ENCODE results near the gene GLIS2.

GLIS2 gene

DNA sequence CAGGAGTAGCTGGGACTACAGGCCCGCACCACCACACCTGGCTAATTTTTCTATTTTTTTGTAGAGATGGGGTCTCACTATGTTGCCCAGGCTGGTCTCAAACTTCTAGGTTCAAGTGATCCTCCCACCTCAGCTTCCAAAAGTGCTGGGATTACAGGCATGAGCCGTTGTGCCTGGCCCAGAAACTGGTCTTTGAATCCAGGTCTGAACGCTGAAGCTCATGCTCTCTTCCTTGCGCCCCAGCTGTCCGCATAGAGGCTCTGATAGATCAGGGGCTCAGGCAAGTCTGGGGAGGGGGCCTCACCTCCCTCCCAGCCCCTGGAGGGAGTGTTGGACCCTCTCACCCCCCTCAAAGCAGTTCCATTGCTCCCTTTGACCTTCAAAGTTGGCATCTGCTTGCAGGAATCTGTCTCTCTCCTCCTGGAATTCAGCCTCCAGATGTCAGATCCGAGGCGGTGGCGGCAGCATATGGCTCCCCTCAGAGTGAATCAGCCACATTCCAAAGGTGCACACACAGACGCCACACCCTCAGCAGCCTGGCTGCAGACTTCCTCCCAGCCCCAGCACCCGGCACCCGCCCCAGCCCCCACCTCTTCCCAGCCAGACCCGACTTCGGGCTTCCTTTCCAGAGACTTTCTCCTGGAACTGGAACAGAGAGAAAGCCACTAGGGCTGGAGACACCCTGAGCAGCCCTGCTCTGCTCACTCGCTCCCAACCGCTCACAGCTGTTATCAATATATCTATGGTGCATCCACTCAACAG lies 16.9 kb upstream of the GLIS2 start:
- FAIRE-seq, result no peak

GRCh38 chr16:4301177-4301576 lies 14.7 kb upstream of the GLIS2 start:
- no peak for FAIRE-seq

GRCh38 chr16:4301968-4302367 lies 13.9 kb upstream of the GLIS2 start:
- FAIRE-seq, result no peak

GRCh38 chr16:4303973-4304372 lies 11.9 kb upstream of the GLIS2 start:
- FAIRE-seq, result no peak

DNA sequence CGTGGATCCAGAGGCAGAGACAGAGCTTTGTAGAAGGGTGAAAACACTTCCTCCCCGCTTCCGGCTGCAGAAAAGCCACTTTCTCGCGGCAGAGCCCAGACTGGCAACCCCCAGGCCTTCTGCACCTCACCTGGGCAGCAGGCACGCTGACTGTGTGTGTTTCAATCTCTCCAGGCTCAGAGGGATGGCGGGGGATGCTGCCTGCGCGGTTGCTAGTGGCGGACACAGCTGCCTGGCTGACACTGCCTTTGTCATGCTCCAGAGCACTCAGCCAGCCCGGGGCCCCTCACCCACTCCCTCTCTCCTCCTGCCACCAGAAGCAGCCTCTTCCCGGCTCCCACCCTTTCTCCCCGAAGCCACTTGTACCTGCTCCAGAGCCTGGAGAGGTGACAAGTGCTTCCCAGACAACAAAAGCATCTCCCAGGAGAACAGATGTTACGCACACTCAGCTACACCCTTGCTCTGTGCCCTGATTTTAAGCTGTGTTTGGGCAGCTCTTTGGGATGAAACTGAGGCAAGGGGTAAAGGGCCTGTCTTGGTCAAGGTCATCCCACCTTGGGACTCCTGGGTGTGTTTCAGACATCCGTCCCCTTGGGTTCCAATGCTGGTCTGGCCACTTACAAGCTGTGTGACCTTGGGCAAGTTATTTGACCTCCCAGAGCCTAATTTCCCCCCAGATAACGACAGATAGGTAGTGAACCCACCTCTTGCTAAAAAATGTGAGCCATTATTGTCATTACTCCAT lies 9.2 kb upstream of the GLIS2 start:
- FAIRE-seq, result no peak

GRCh38 chr16:4307215-4308037 lies 8.4 kb upstream of the GLIS2 start:
- no peak for FAIRE-seq

DNA sequence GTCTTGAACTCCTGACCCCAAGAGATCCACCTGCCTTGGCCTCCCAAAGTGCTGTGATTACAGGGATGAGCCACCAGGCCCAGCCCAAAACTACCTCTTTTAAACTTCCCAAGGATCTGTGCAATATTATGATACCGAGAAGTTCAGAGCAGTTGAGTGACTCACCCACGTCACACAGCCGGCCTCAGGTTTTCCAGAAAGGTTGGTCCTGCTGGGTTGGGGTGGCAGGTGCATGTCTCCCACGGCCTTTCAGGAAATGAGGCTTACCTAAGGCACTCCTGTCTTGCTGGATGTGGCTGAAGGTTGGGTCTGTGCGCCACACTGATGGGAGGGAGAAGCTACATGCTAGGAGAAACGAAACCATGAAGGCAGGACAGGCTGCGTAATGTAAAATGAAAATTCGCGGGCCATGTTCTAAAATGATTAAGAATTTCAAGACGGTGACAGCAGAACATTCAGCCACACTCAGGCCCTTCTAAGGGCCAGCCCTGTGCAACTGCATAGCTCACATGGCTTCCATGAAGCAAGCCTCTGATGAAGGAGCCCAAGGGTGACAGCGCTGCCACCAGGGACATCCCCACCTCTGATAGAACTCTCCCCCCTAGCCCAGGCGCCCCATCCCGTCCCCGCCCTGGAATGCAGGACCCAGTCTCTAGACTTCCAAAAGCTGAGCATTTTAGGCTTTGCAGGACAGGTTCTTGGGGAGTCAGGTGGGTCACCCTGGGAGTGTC lies 6.6 kb upstream of the GLIS2 start:
- no peak for FAIRE-seq

DNA sequence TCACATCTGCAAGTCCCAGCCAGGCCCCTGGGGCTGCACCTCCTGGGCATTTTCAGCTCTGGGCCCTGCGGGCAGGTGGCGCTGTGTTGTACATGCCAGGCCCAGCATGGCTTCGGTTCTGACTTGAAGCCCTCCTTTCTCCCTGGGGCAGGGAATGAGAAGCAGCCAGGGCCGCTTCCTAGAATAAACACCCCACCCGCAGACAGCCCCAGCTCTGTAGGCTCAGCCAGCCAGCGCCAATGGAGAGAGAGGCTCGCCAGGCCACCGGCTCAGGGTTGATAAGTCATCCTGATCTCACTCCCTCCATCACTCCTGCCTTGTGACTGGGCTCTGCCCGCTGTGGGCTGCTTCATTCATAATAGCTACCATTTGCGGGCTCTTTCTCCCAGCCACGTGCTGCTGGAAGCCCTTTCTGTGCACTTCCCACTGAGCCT lies 6.0 kb upstream of the GLIS2 start:
- no peak for FAIRE-seq

DNA sequence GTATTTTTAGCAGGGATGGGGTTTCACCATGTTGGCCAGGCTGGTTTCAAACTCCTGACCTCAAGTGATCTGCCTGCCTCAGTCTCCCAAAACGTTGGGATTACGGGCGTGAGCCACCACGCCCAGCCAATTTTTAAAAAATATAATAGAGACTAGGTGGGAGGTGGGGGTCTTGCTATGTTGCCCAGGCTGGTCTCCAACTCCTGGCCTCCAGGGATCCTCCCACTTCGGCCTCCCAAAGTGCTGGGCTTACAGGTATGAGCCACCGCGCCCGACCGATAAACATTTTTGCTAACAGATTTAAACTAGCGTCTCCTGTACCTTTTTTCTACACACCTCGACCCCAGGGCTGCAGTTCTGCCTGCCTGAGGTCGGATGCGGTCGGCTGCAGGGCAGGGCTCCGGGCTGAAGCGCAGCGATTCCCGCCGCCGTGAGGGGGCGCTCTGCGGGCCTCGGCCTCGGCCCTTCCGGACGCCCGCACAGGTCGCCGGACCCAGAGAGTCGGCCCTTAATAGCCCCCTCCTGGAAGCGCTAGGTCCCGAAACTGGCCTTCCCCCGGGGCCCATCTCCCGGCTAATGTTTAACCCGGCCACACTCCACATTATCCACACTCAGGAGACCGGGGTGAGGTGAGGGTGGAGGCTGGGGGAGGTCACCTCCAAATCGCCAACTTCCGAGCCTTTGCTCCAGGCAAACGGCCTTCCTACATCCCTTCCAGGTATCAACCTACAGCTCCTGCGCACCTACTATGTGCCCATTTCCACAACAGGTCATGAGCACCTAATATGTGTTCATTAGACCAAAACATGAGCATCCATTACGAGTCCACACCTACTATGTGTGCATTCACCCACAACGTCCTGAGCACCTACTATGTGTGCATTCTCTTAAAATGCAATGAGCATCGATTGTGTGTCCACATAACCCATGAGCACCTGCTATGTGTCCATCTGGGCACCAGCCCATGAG lies 2.0 kb upstream of the GLIS2 start:
- no peak for FAIRE-seq

GRCh38 chr16:4314532-4315185 lies 1.2 kb upstream of the GLIS2 start:
- no peak for FAIRE-seq

DNA sequence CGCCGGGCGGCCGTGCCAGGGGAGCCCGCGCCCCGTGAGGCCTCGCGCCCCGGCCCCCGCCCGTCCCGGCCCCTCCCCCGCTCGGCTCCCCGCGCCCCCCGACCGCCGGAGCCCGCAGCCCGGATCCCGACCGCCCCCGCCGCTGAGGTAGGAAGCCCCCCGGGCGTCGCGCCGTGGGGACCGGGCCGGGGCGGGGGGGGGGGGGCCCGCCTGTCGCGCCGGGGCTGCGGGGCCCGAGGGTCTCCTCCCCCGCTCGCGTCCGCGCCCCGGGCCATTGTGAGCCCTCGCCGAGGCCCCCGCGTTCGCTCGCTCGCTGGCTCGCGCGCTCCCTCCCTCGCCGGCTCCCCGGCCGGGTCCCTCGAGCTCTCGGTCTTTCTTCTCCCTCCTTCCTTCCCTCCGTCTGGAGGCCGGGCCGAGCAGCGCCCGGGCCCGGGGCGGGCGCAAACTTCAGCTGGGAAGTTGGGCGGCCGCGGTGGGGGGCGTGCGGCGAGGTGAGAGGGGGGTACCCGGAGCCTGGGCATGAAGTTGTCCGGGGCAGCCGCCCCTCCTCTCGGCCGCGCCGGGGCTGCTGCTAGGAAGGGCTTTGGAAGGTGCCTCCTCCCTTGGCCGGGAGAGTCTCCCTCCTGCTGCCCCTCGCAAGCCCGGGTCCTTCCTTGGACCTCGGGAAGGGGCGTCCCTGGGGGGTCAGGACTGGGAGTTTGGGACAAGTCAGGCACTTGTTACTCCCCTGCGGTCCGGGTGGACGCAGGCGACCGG lies 419 bp downstream of the GLIS2 start:
- FAIRE-seq, result no peak

GRCh38 chr16:4316864-4317531 lies 1.1 kb downstream of the GLIS2 start:
- no peak for FAIRE-seq

- no peak for FAIRE-seq
Observed at GRCh38 chr16:4317532-4318450, 1.9 kb downstream of the GLIS2 start.

GRCh38 chr16:4318451-4318910 lies 2.6 kb downstream of the GLIS2 start:
- no peak for FAIRE-seq

DNA sequence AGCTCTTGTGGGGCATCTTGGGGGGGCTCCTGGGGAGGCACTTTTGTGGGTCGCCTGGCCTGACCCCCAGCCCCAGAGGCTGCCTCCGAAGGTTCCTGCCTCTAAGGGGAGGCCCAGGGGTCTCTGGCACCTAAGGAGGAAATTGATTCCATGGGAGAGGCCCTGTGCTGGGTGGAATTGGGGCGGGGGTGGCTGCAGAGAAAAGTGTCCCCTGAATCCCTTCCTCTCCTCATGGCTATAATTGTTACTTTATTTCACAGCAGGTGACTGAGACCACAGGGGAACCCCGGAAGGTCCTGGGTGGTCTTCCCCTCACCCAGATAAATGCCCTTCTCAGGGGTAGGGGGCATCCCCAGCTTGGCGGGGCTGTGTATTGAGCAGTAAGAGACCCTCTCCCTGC lies 3.1 kb downstream of the GLIS2 start:
- no peak for FAIRE-seq

DNA sequence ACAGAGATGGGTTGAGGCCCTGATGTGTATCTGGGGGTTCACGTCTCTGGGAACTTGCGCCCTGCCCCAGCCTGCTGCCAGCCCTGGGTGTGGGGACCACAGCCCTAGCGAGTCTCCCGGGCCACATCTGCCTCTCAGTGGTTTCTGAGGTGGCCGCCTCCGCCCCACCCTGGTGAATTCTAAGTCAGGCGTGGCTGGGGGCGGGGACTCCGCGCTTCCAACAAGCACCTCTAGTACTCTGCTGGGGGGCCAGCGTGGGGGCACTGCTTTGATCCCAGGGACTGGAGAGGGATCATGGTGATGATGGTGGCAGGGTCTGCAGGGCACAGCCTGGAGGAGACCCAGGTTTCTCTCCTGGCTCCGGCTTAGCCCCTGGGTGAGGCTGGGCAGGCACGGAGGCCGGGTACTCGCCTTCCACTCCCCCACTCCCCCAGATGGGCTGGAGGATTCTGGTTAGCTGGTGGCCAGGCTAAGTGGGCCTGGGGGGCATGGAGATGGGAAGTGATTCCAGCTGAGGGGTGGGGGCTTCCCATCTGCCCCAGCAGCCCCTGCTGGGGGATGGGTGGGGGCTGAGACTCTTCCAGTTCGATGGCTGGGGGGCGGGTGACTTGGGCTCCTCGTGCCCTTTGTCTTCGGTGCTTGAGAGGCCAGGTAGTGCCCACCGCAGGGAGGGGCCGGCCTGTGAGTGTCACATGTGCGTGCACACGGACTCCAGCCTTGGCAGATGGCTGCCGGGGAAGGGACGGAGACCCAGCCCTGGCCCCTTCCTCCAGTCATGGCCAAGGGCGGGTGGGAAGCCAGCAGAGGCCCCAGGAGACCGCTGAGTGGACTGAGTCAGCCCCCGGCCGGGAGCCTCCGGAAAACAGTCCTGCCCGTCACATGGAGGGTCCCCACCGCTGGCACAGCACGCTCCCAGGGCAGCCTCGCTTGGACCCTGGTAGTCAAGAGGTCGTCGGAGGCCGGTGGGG lies 3.9 kb downstream of the GLIS2 start:
- FAIRE-seq, result no peak

- no peak for FAIRE-seq
Observed at GRCh38 chr16:4320571-4321137, 4.8 kb downstream of the GLIS2 start.

Measured in TTC549 (cell line).